Peyer's patch (tissue), 4 donors: ENCODE data around the gene MMEL1.

Experiments used
- POLR2A ChIP-seq, 2 donors: fragments of 450-650 bp; IDR thresholded peaks; one replicate each; pipeline ENCODE4 v1.5.1; 2017; ENCODE audit warnings: antibody characterized with exemption in 2 of 2, mild to moderate bottlenecking in 2 of 2, moderate library complexity in 2 of 2
- TF ChIP-seq, protein P1 (sequence below), 6 experiments: fragments of 450-650 bp in 4 of 6; fragments of 200-600 bp in 2 of 6; sonication (generic) in 1 of 6; IDR thresholded peaks; one replicate each; pipeline ENCODE4 v1.5.1; 2017 to 2019; ENCODE audit warnings: antibody characterized with exemption in 6 of 6, mild to moderate bottlenecking in 3 of 6, moderate library complexity in 1 of 6

DNA sequence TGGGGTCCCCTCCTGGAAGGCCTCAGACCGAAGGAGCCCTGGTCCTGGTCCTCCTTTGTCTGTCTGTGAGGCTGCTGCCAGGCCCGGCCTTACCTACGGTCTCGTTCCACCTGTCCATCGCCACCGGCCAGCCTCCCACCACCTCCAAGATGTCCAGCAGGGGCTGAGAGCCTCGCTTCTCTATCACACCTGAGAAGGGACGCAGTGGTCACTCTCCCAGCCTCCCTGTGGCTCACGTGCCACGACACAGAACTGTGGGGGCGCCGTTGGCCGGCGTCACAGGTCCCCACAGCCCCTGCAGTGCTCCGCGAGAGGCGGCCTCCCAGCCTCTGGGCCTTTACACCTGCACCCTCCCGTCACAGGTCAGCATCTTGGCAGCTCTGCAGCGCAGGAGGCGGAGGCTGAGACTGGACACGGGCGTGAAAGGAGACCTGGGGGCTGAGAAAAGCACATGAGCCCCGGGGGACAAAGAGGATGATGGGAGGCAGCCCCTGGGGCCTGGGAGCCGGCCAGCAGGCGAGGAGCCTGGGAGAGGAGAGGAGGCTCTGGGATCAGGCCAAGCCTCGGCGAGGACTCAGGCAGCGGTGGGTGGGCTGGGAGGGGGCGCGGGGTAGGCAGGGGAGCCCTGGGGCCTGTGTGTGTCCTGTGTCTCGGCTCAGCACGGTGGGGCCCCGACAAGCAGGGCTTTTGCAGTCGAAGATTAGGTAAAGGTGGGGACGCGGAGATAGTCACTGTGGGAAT is 25.8 kb downstream of the MMEL1 start:
- TF ChIP-seq, protein P1, sequence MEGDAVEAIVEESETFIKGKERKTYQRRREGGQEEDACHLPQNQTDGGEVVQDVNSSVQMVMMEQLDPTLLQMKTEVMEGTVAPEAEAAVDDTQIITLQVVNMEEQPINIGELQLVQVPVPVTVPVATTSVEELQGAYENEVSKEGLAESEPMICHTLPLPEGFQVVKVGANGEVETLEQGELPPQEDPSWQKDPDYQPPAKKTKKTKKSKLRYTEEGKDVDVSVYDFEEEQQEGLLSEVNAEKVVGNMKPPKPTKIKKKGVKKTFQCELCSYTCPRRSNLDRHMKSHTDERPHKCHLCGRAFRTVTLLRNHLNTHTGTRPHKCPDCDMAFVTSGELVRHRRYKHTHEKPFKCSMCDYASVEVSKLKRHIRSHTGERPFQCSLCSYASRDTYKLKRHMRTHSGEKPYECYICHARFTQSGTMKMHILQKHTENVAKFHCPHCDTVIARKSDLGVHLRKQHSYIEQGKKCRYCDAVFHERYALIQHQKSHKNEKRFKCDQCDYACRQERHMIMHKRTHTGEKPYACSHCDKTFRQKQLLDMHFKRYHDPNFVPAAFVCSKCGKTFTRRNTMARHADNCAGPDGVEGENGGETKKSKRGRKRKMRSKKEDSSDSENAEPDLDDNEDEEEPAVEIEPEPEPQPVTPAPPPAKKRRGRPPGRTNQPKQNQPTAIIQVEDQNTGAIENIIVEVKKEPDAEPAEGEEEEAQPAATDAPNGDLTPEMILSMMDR (IDR thresholded peaks at IDR 0.05), result no peak
- no peak for TF ChIP-seq POLR2A (IDR thresholded peaks at IDR 0.05)
